CD4-positive, CD25-positive, alpha-beta regulatory T cell (primary cell): ENCODE measurements around the gene DOK6. TPM values are rescaled to one million over a fixed set of nuclear protein-coding genes. Genes with fewer than 3 reads are reported as not detected.

ENCODE experiments used
- ATAC-seq, 2 donors: fragments of 150-1000 bp; cut with Tn5 transposase; one replicate each; pipeline ENCODE4 v1.10.0; 2021; ENCODE audit warnings: low read depth in 2 of 2, moderate number of reproducible peaks in 2 of 2, moderate library complexity in 1 of 2
- DNase-seq, 3 donors: peaks; one replicate each; pipeline versions ENCODE4 v3.0.0 to v3.0.0-alpha.2; 2012 to 2022; ENCODE audit warnings: mixed read lengths in 1 of 3
- H3K27ac ChIP-seq: one replicate; pipeline ENCODE4 v1.7.0; 2013; ENCODE audit warnings: mild to moderate bottlenecking, low read length; ENCODE audit not compliant: insufficient read depth, poor library complexity, severe bottlenecking
- H3K27me3 ChIP-seq: one replicate; pipeline ENCODE4 v1.7.0; 2013; ENCODE audit warnings: low read length; ENCODE audit not compliant: control insufficient read depth, insufficient read depth
- H3K36me3 ChIP-seq: one replicate; pipeline ENCODE4 v1.7.0; 2013; ENCODE audit warnings: mild to moderate bottlenecking, low read length, moderate library complexity; ENCODE audit not compliant: control insufficient read depth, insufficient read depth
- H3K4me1 ChIP-seq: 2 replicates; pipeline ENCODE4 v1.7.0; 2013; ENCODE audit warnings: mild to moderate bottlenecking, low read length; ENCODE audit not compliant: insufficient read depth, control insufficient read depth, poor library complexity, severe bottlenecking
- H3K4me3 ChIP-seq: one replicate; pipeline ENCODE4 v1.7.0; 2013; ENCODE audit warnings: low read depth, mild to moderate bottlenecking, low read length, moderate library complexity
- H3K9me3 ChIP-seq, 2 experiments: 1 replicate in 1 of 2; 2 replicates in 1 of 2; pipeline ENCODE4 v1.7.0; 2013; ENCODE audit warnings: low read length in 2 of 2, mild to moderate bottlenecking in 1 of 2, moderate library complexity in 1 of 2; ENCODE audit not compliant: control insufficient read depth in 2 of 2
- H3K27ac Mint-ChIP-seq, 3 donors: one replicate each; pipeline ENCODE4 v1.8.0; 2020 to 2022; ENCODE audit warnings: mild to moderate bottlenecking in 3 of 3, mixed read lengths in 3 of 3, moderate library complexity in 2 of 3
- H3K27me3 Mint-ChIP-seq: one replicate; pipeline ENCODE4 v1.8.0; 2022; ENCODE audit warnings: mild to moderate bottlenecking, mixed read lengths
- H3K36me3 Mint-ChIP-seq: one replicate; pipeline ENCODE4 v1.8.0; 2020; ENCODE audit warnings: mixed read lengths
- H3K4me1 Mint-ChIP-seq, 4 donors: one replicate each; pipeline ENCODE4 v1.8.0; 2020 to 2022; ENCODE audit warnings: mixed read lengths in 4 of 4, mild to moderate bottlenecking in 1 of 4
- H3K4me3 Mint-ChIP-seq, 4 donors: one replicate each; pipeline ENCODE4 v1.8.0; 2020 to 2022; ENCODE audit warnings: mild to moderate bottlenecking in 4 of 4, mixed read lengths in 4 of 4, moderate library complexity in 3 of 4
- H3K9me3 Mint-ChIP-seq, 7 donors: one replicate each; pipeline ENCODE4 v1.8.0; 2020 to 2022; ENCODE audit warnings: mixed read lengths in 7 of 7, mild to moderate bottlenecking in 3 of 7, moderate library complexity in 2 of 7
- polyA plus RNA-seq, 4 donors: library from polyadenylated mRNA; unstranded; fragments of 300-500 nt; fragmentation: Illumina TruSeq; gene quantifications; one replicate each; pipeline ENCODE4 v1.2.3, GENCODE V29; 2021
- total RNA-seq: library from RNA; stranded (reverse); gene quantifications from one replicate; pipeline ENCODE4 v1.2.3, GENCODE V29; 2022

DOK6 gene
- total and polyA plus RNA-seq, 5 donors from 2014 or later, result 0.03 TPM; not detected in 4

- Histone ChIP-seq H3K4me1 (no peaks in the 10 kb centered on the region), H3K27ac (no peak overlapping the region), H3K9me3 (no peaks in the 10 kb centered on the region), H3K27me3 (no peaks in the 10 kb centered on the region), H3K36me3 (no peaks in the 10 kb centered on the region), H3K4me3 (no peak overlapping the region)
- Mint-ChIP-seq H3K27ac (no peak overlapping the region), H3K36me3 (no peaks in the 10 kb centered on the region), H3K4me3 (no peak overlapping the region), H3K4me1 (no peaks in the 10 kb centered on the region), H3K27me3 (no peaks in the 10 kb centered on the region), H3K9me3 (peaks cover 0 to 2% (median 0%) of the 10 kb centered on the region in 7 donors)
- no peak for ATAC-seq
- no peak for DNase-seq
Measured at GRCh38 chr18:69371729-69372128, 29.0 kb upstream of the DOK6 start.

- Mint-ChIP-seq H3K4me1 (no peaks in the 10 kb centered on the region), H3K9me3 (peaks cover 0 to 3% (median 0%) of the 10 kb centered on the region in 7 donors), H3K36me3 (no peaks in the 10 kb centered on the region), H3K27ac (no peak overlapping the region), H3K4me3 (no peak overlapping the region), H3K27me3 (no peaks in the 10 kb centered on the region)
- Histone ChIP-seq H3K4me3 (no peak overlapping the region), H3K36me3 (no peaks in the 10 kb centered on the region), H3K27me3 (no peaks in the 10 kb centered on the region), H3K27ac (no peak overlapping the region), H3K4me1 (no peaks in the 10 kb centered on the region), H3K9me3 (no peaks in the 10 kb centered on the region)
- no peak for ATAC-seq
- no peak for DNase-seq
Measured at GRCh38 chr18:69380324-69380723, 20.4 kb upstream of the DOK6 start.

GRCh38 chr18:69383186-69383585 lies 17.5 kb upstream of the DOK6 start:
- Histone ChIP-seq H3K4me1 (no peaks in the 10 kb centered on the region), H3K4me3 (no peak overlapping the region), H3K9me3 (no peaks in the 10 kb centered on the region), H3K36me3 (no peaks in the 10 kb centered on the region), H3K27me3 (no peaks in the 10 kb centered on the region), H3K27ac (no peak overlapping the region)
- DNase-seq (no peak), ATAC-seq (no peak)
- no peaks in the 10 kb centered on the region for H3K9me3 Mint-ChIP-seq
- H3K36me3 Mint-ChIP-seq, result no peaks in the 10 kb centered on the region
- no peaks in the 10 kb centered on the region for H3K27me3 Mint-ChIP-seq
- no peaks in the 10 kb centered on the region for H3K4me1 Mint-ChIP-seq
- H3K4me3 Mint-ChIP-seq, result no peak overlapping the region
- no peak overlapping the region for H3K27ac Mint-ChIP-seq

GRCh38 chr18:69387186-69387585 lies 13.5 kb upstream of the DOK6 start:
- H3K4me1 Mint-ChIP-seq, result no peaks in the 10 kb centered on the region
- H3K4me3 Mint-ChIP-seq, result no peak overlapping the region
- no peaks in the 10 kb centered on the region for H3K27me3 ChIP-seq
- no peaks in the 10 kb centered on the region for H3K27me3 Mint-ChIP-seq
- no peaks in the 10 kb centered on the region for H3K36me3 Mint-ChIP-seq
- no peaks in the 10 kb centered on the region for H3K9me3 Mint-ChIP-seq
- no peak overlapping the region for H3K27ac ChIP-seq
- DNase-seq (no peak), ATAC-seq (no peak)
- no peak overlapping the region for H3K4me3 ChIP-seq
- H3K36me3 ChIP-seq, result no peaks in the 10 kb centered on the region
- H3K27ac Mint-ChIP-seq, result no peak overlapping the region
- H3K9me3 ChIP-seq, result no peaks in the 10 kb centered on the region
- no peaks in the 10 kb centered on the region for H3K4me1 ChIP-seq

- Mint-ChIP-seq H3K4me3 (no peak overlapping the region), H3K27me3 (no peaks in the 10 kb centered on the region), H3K36me3 (no peaks in the 10 kb centered on the region), H3K27ac (no peak overlapping the region), H3K4me1 (no peaks in the 10 kb centered on the region), H3K9me3 (no peaks in the 10 kb centered on the region)
- H3K9me3 ChIP-seq, result no peaks in the 10 kb centered on the region
- no peaks in the 10 kb centered on the region for H3K4me1 ChIP-seq
- H3K27me3 ChIP-seq, result no peaks in the 10 kb centered on the region
- no peaks in the 10 kb centered on the region for H3K36me3 ChIP-seq
- ATAC-seq, result no peak
- no peak for DNase-seq
- H3K4me3 ChIP-seq, result no peak overlapping the region
- no peak overlapping the region for H3K27ac ChIP-seq
Measured at GRCh38 chr18:69388222-69388621, 12.5 kb upstream of the DOK6 start.

GRCh38 chr18:69397096-69397495 lies 3.6 kb upstream of the DOK6 start:
- DNase-seq (no peak), ATAC-seq (no peak)
- no peaks in the 10 kb centered on the region for H3K4me1 ChIP-seq
- peaks cover 22% of the 10 kb centered on the region for H3K27me3 Mint-ChIP-seq
- peaks cover 2% of the 10 kb centered on the region for H3K27me3 ChIP-seq
- H3K4me1 Mint-ChIP-seq, result peaks cover 0 to 7% (median 3%) of the 10 kb centered on the region in 4 donors
- no peaks in the 10 kb centered on the region for H3K9me3 ChIP-seq
- H3K36me3 Mint-ChIP-seq, result no peaks in the 10 kb centered on the region
- no peak overlapping the region for H3K27ac ChIP-seq
- peaks cover 0 to under 1% (median 0%) of the 10 kb centered on the region in 7 donors for H3K9me3 Mint-ChIP-seq
- H3K4me3 ChIP-seq, result no peak overlapping the region
- no peak overlapping the region for H3K27ac Mint-ChIP-seq
- no peaks in the 10 kb centered on the region for H3K36me3 ChIP-seq
- no peak overlapping the region for H3K4me3 Mint-ChIP-seq

GRCh38 chr18:69399253-69399652 lies 1.4 kb upstream of the DOK6 start:
- no peak for DNase-seq
- H3K36me3 Mint-ChIP-seq, result no peaks in the 10 kb centered on the region
- Histone ChIP-seq H3K9me3 (no peaks in the 10 kb centered on the region), H3K27me3 (peaks cover 5% of the 10 kb centered on the region), H3K36me3 (no peaks in the 10 kb centered on the region), H3K4me3 (no peak overlapping the region), H3K4me1 (no peaks in the 10 kb centered on the region), H3K27ac (no peak overlapping the region)
- H3K27me3 Mint-ChIP-seq, result peaks cover 35% of the 10 kb centered on the region
- no peak overlapping the region for H3K4me3 Mint-ChIP-seq
- peaks cover 0 to 2% (median 0%) of the 10 kb centered on the region in 7 donors for H3K9me3 Mint-ChIP-seq
- H3K4me1 Mint-ChIP-seq, result peaks cover 0 to 7% (median 3%) of the 10 kb centered on the region in 4 donors
- no peak for ATAC-seq
- no peak overlapping the region for H3K27ac Mint-ChIP-seq

- no peak overlapping the region for H3K4me3 Mint-ChIP-seq
- no peaks in the 10 kb centered on the region for H3K4me1 ChIP-seq
- peaks cover 5% of the 10 kb centered on the region for H3K27me3 ChIP-seq
- H3K4me1 Mint-ChIP-seq, result peaks cover 0 to 7% (median 3%) of the 10 kb centered on the region in 4 donors
- H3K9me3 Mint-ChIP-seq, result peaks cover 0 to 2% (median 0%) of the 10 kb centered on the region in 7 donors
- no peaks in the 10 kb centered on the region for H3K36me3 Mint-ChIP-seq
- no peaks in the 10 kb centered on the region for H3K36me3 ChIP-seq
- ATAC-seq (no peak), DNase-seq (no peak)
- no peak overlapping the region for H3K27ac Mint-ChIP-seq
- no peak overlapping the region for H3K4me3 ChIP-seq
- H3K27ac ChIP-seq, result no peak overlapping the region
- peaks cover 36% of the 10 kb centered on the region for H3K27me3 Mint-ChIP-seq
- H3K9me3 ChIP-seq, result no peaks in the 10 kb centered on the region
Measured at GRCh38 chr18:69400976-69401225, 213 bp downstream of the DOK6 start.
